ENCODE results near the gene PSEN1. TPM values are rescaled to one million over a fixed set of nuclear protein-coding genes. Genes with fewer than 3 reads are reported as not detected.
A peak's percentile ranks its signal among the peaks of the same experiment; 100 is the strongest.

Gene PSEN1
- total RNA-seq, 1 donor from 2014 or later: 31.7 TPM

DNA sequence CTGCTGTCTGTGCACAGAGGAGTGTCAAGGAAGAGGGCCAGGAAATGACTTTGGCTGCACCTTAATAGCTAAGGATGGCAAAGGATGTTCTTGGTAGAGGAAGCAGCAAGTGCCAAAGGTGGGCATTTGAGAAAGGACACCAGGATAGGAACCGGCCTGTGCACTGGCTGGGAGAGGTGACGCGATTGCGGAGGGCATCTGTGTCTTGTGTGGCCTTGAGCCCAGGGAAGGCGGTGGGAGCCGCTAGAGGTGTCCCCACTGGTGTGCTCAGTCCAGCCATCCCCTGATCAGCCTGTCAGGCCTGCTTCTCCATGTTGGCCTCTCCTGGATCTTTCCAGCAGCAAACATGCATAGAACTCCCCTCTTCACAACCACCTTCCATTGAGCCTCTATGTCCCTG, 131.2 kb downstream of the PSEN1 start:
- no peak for DNase-seq (ENCODE audit: low read depth)

DNA sequence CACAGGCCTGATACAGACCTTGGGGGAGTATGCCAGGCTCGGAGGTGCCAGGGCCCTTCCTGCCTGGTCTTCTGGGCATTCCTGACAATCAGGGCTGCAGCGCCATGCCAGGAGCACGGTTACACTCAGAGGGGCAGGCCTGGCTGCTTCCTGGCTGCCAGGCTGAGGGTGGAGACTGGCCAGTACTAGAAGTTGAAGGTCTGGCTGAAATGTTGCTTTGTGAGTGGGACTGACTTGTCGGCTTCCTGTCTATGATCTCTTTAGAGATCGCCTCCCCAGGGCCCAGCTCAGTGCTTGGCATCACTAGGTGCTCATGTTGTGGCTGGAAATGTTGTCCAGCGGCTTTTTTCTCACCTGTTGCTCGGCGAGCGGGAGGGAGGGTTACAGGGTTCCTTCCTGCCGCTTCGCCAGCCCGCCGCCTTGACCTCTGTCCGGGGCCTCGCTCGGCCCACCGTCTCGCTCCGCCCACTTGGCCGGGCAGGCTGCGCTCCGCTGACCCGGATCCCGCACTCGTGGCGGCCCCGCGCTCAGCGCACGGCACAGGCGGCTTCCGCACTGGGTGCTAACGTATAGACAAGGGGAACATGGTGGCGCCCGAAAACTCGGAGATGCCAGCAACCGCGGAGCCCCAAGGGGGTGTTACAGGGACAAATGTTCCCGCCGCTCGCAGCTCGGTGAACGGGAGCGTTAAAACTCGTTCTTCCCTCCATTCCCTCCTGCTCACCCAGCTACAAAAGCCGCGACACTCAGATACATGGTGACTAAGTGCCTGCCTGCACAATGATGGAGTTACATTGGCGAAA, 133.6 kb downstream of the PSEN1 start:
- DNase-seq (ENCODE audit: low read depth): no peak

DNA sequence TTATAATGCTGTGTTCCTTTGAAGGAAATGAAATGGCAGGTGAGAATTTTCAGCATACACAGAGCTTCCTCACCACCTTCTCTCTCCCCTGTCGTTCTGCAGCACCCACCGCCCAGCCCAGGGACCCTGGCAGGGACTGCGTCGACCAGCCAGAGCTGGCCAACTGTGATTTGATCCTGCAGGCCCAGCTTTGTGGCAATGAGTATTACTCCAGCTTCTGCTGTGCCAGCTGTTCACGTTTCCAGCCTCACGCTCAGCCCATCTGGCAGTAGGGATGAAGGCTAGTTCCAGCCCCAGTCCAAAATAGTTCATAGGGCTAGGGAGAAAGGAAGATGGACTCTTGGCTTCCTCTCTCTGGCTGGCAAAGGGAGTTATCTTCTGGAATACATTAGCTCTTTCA, 136.1 kb downstream of the PSEN1 start:
- peak; percentile 40 for DNase-seq (ENCODE audit: low read depth)

Other genes starting within 250 kb of the PSEN1 start
- 4.7 and 5.5 TPM in 2 replicates for gene DPF3, start 242.4 kb upstream of the PSEN1 start, total RNA-seq
- gene DCAF4, start 210.0 kb upstream of the PSEN1 start, total RNA-seq: 19.8 and 23.2 TPM in 2 replicates
- 17.0 and 29.1 TPM in 2 replicates for gene ZFYVE1, start 109.4 kb upstream of the PSEN1 start, total RNA-seq
- gene RBM25, start 78.0 kb upstream of the PSEN1 start, total RNA-seq: 52.0 and 55.8 TPM in 2 replicates
- gene PAPLN, start 101.0 kb downstream of the PSEN1 start, total RNA-seq: 0.16 and 0.31 TPM in 2 replicates

Measured in myocyte (in vitro differentiated cells).